CD14-positive monocyte (primary cell): ENCODE results near the gene PPP2R3A. TPM values are rescaled to one million over a fixed set of nuclear protein-coding genes. Genes with fewer than 3 reads are reported as not detected.

ENCODE experiments used
- DNase-seq, 3 donors: peaks; one replicate each; pipeline ENCODE4 v3.0.0-alpha.2; 2011 to 2022
- H2AFZ ChIP-seq: 2 replicates; pipeline ENCODE4 v1.6.0; 2012; ENCODE audit warnings: mild to moderate bottlenecking, low read depth, low read length, inconsistent platforms; ENCODE audit not compliant: insufficient read depth, poor library complexity, severe bottlenecking
- H3K27ac ChIP-seq, 2 donors: 1 replicate in 1 of 2; 2 replicates in 1 of 2; pipeline ENCODE4 v1.5.1; 2012 to 2013; ENCODE audit warnings: low read length in 2 of 2, control low read depth in 1 of 2, inconsistent platforms in 1 of 2, low read depth in 1 of 2, mild to moderate bottlenecking in 1 of 2
- H3K27me3 ChIP-seq, 2 donors: one replicate each; pipeline versions ENCODE4 v1.6.0 to v1.6.1; 2011 to 2013; ENCODE audit warnings: low read length in 2 of 2; ENCODE audit not compliant: control insufficient read depth in 2 of 2, insufficient read depth in 2 of 2
- H3K36me3 ChIP-seq, 2 donors: replicated peaks in 1 of 2; 1 replicate in 1 of 2; 2 replicates in 1 of 2; pipeline versions ENCODE4 v1.5.1 to v1.6.1; 2012 to 2013; ENCODE audit warnings: low read length in 2 of 2, control low read depth in 1 of 2, inconsistent platforms in 1 of 2, mild to moderate bottlenecking in 1 of 2; ENCODE audit not compliant: insufficient read depth in 2 of 2, control insufficient read depth in 1 of 2
- H3K4me1 ChIP-seq, 2 donors: 1 replicate in 1 of 2; 2 replicates in 1 of 2; pipeline versions ENCODE4 v1.5.1 to v1.6.1; 2012 to 2013; ENCODE audit warnings: low read length in 2 of 2, control low read depth in 1 of 2, inconsistent platforms in 1 of 2, mild to moderate bottlenecking in 1 of 2, moderate library complexity in 1 of 2; ENCODE audit not compliant: insufficient read depth in 2 of 2, control insufficient read depth in 1 of 2
- H3K4me2 ChIP-seq: replicated peaks from 2 replicates; pipeline ENCODE3; 2012; ENCODE audit warnings: low read length, moderate library complexity, mild to moderate bottlenecking; ENCODE audit not compliant: poor library complexity, severe bottlenecking; ENCODE audit errors: extremely low read depth
- H3K4me3 ChIP-seq, 3 experiments: fragments of 200-600 bp in 1 of 3; sonication (generic) in 1 of 3; replicated peaks in 1 of 3; 1 replicate in 2 of 3; 2 replicates in 1 of 3; pipeline ENCODE4 v1.5.1; 2011 to 2013; ENCODE audit warnings: low read length in 3 of 3, mild to moderate bottlenecking in 3 of 3, control low read depth in 2 of 3, low read depth in 2 of 3, inconsistent platforms in 1 of 3, moderate library complexity in 1 of 3
- H3K79me2 ChIP-seq: 2 replicates; pipeline ENCODE4 v1.6.0; 2012; ENCODE audit warnings: mild to moderate bottlenecking, control low read depth, inconsistent platforms, low read length, moderate library complexity; ENCODE audit not compliant: insufficient read depth
- H3K9ac ChIP-seq: 2 replicates; pipeline ENCODE4 v1.6.0; 2017; ENCODE audit warnings: low read length, mild to moderate bottlenecking; ENCODE audit not compliant: insufficient read depth, poor library complexity, severe bottlenecking
- H3K9me3 ChIP-seq, 2 donors: replicated peaks in 1 of 2; 1 replicate in 1 of 2; 2 replicates in 1 of 2; pipeline versions ENCODE4 v1.5.1 to v1.6.1; 2012 to 2013; ENCODE audit warnings: low read length in 2 of 2, control low read depth in 1 of 2; ENCODE audit not compliant: control insufficient read depth in 1 of 2, insufficient read depth in 1 of 2
- H4K20me1 ChIP-seq: 2 replicates; pipeline ENCODE4 v1.6.0; 2012; ENCODE audit warnings: mild to moderate bottlenecking, low read length, control low read depth, moderate library complexity; ENCODE audit not compliant: insufficient read depth
- H3K27ac Mint-ChIP-seq, 7 donors: one replicate each; pipeline ENCODE4 v1.8.0; 2020; ENCODE audit warnings: mild to moderate bottlenecking in 7 of 7, mixed read lengths in 7 of 7, moderate library complexity in 6 of 7, inconsistent platforms in 2 of 7
- H3K27me3 Mint-ChIP-seq, 3 donors: one replicate each; pipeline ENCODE4 v1.8.0; 2021 to 2022; ENCODE audit warnings: low read depth in 3 of 3, mild to moderate bottlenecking in 3 of 3, mixed read lengths in 3 of 3, moderate library complexity in 3 of 3, inconsistent platforms in 1 of 3
- H3K36me3 Mint-ChIP-seq, 2 donors: one replicate each; pipeline ENCODE4 v1.8.0; 2020; ENCODE audit warnings: mixed read lengths in 2 of 2, inconsistent platforms in 1 of 2, mild to moderate bottlenecking in 1 of 2
- H3K4me1 Mint-ChIP-seq: one replicate; pipeline ENCODE4 v1.8.0; 2020; ENCODE audit warnings: mild to moderate bottlenecking, mixed read lengths
- H3K4me3 Mint-ChIP-seq, 2 donors: one replicate each; pipeline ENCODE4 v1.8.0; 2020; ENCODE audit warnings: mild to moderate bottlenecking in 2 of 2, mixed read lengths in 2 of 2, moderate library complexity in 1 of 2
- H3K9me3 Mint-ChIP-seq, 7 donors: one replicate each; pipeline ENCODE4 v1.8.0; 2020 to 2022; ENCODE audit warnings: mixed read lengths in 7 of 7, mild to moderate bottlenecking in 6 of 7, moderate library complexity in 6 of 7, inconsistent platforms in 2 of 7
- CTCF ChIP-seq: fragments of 200-600 bp; IDR thresholded peaks from one replicate; pipeline ENCODE4 v1.8.0; 2022; ENCODE audit warnings: antibody characterized with exemption, mild to moderate bottlenecking
- WGBS: methylation state at CpG from one replicate; pipeline ENCODE4 v1.1.5; 2013; ENCODE audit warnings: missing lambda C conversion rate; ENCODE audit not compliant: insufficient coverage; 5-methylcytosine and 5-hydroxymethylcytosine counted together
- intact Hi-C, 2 donors: fragments of 100-400 bp; cut with micrococcal nuclease; formaldehyde crosslinking; loops; one replicate each; pipeline versions ENCODE4 v1.15.0 to v1.15.1; 2023
- polyA plus RNA-seq, 3 donors: library from polyadenylated mRNA; depleted of rRNA in 1 of 3; unstranded in 2 of 3; stranded (reverse) in 1 of 3; fragments of 300-500 nt in 2 of 3; fragments of >200 nt in 1 of 3; fragmentation: Illumina TruSeq in 2 of 3; gene quantifications; 1 replicate in 2 of 3; 2 replicates in 1 of 3; pipeline ENCODE4 v1.2.3, GENCODE V29; 2012 to 2021

PPP2R3A gene
- polyA plus RNA-seq, 3 donors, result 0.09 to 0.15 (median 0.10) TPM

DNA sequence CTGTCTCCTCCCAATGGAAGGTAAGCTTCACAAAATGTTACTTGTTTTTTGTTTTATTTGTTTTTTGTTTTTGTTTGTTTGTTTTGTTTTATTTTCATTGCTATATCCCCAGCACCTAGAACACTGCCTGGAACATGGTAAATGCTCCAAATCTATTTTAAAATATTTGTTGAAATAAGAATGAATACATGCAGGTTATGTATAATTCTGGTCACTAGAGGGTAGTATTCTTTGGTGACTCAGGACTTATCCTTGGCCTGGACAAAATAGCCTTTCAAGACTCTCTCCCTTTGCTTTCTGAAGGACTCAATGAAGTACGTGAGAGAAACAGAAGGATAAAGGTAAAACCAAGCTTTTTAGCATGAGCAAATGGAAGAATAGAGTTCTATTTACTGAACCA is 46.9 kb upstream of the PPP2R3A start:
- H3K79me2 ChIP-seq, result no peaks in the 10 kb centered on the region
- H4K20me1 ChIP-seq, result no peaks in the 10 kb centered on the region
- no peak overlapping the region for H3K4me3 ChIP-seq
- no peaks in the 10 kb centered on the region for H3K9me3 ChIP-seq
- Mint-ChIP-seq H3K9me3 (peaks cover 0 to 3% (median 0%) of the 10 kb centered on the region in 7 donors), H3K27ac (no peak overlapping the region), H3K4me3 (no peak overlapping the region), H3K36me3 (no peaks in the 10 kb centered on the region), H3K27me3 (peaks cover 1 to 3% (median 2%) of the 10 kb centered on the region in 3 donors), H3K4me1 (no peaks in the 10 kb centered on the region)
- no peak overlapping the region for H3K4me2 ChIP-seq
- H2AFZ ChIP-seq, result no peak overlapping the region
- intact Hi-C loops, result no loop called here
- H3K27me3 ChIP-seq, result no peaks in the 10 kb centered on the region
- H3K27ac ChIP-seq, result no peak overlapping the region
- no peaks in the 10 kb centered on the region for H3K4me1 ChIP-seq
- no CpG with 5 or more reads among the region's 1 CpG for WGBS
- H3K36me3 ChIP-seq, result no peaks in the 10 kb centered on the region
- no peak for TF ChIP-seq CTCF
- no peak for DNase-seq
- no peak overlapping the region for H3K9ac ChIP-seq

DNA sequence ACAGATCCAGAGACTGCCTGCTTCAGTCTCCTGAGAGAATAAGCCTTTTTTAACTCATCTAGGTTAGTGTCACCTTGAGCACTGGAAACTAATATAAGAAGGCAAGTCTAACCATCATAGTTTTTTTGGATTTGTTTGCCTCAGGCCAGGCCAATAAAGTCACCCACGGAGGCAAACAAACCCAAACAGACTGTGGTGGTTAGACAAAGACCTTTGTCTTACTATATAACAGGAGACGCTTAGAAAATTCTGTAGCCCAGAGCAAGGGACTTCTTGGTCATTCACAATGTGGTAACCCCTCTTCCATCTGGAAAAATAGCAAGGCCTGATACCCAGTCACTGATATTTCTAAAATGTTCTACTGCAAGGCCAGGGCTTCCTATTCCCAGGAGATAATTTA is 45.3 kb upstream of the PPP2R3A start:
- H3K27ac Mint-ChIP-seq, result no peak overlapping the region
- no peaks in the 10 kb centered on the region for H3K4me1 Mint-ChIP-seq
- H3K27me3 Mint-ChIP-seq, result peaks cover 1 to 3% (median 2%) of the 10 kb centered on the region in 3 donors
- no peaks in the 10 kb centered on the region for H3K27me3 ChIP-seq
- no peak overlapping the region for H3K9ac ChIP-seq
- H3K4me3 ChIP-seq, result no peak overlapping the region
- no peak overlapping the region for H3K4me3 Mint-ChIP-seq
- no peak for DNase-seq
- intact Hi-C loops, result no loop called here
- WGBS, result 100% methylated on average over 1 of the region's 2 CpGs
- H3K9me3 ChIP-seq, result no peaks in the 10 kb centered on the region
- H3K9me3 Mint-ChIP-seq, result peaks cover 0 to 3% (median 0%) of the 10 kb centered on the region in 7 donors
- no peak overlapping the region for H2AFZ ChIP-seq
- no peaks in the 10 kb centered on the region for H4K20me1 ChIP-seq
- H3K4me2 ChIP-seq, result no peak overlapping the region
- no peaks in the 10 kb centered on the region for H3K79me2 ChIP-seq
- H3K36me3 ChIP-seq, result no peaks in the 10 kb centered on the region
- H3K27ac ChIP-seq, result no peak overlapping the region
- H3K4me1 ChIP-seq, result no peaks in the 10 kb centered on the region
- H3K36me3 Mint-ChIP-seq, result no peaks in the 10 kb centered on the region
- TF ChIP-seq CTCF, result no peak
